Breast epithelium (tissue), 4 donors: ENCODE measurements around the gene GORAB. TPM values are rescaled to one million over a fixed set of nuclear protein-coding genes. Genes with fewer than 3 reads are reported as not detected.
A peak's percentile ranks its signal among the peaks of the same experiment; 100 is the strongest.

Source experiments
- DNase-seq, 2 donors: peaks; one replicate each; pipeline ENCODE4 v3.0.0-alpha.2; 2019; ENCODE audit warnings: low spot score in 2 of 2
- H3K27ac ChIP-seq, 2 donors: fragments of 200-600 bp; sonication (generic) in 1 of 2; one replicate each; pipeline ENCODE4 v1.5.1; 2016 to 2019; ENCODE audit warnings: mild to moderate bottlenecking in 1 of 2
- H3K27me3 ChIP-seq, 2 donors: fragments of 200-600 bp; sonication (generic) in 1 of 2; one replicate each; pipeline versions ENCODE4 v1.5.1 to v1.6.0; 2017 to 2019; ENCODE audit warnings: control low read depth in 1 of 2, mild to moderate bottlenecking in 1 of 2
- H3K36me3 ChIP-seq: fragments of 200-600 bp; one replicate; pipeline ENCODE4 v1.5.1; 2019
- H3K4me1 ChIP-seq, 2 donors: fragments of 200-600 bp; sonication (generic); one replicate each; pipeline ENCODE4 v1.5.1; 2016 to 2019; ENCODE audit warnings: control low read depth in 1 of 2
- H3K4me3 ChIP-seq, 3 donors: fragments of 200-600 bp; sonication (generic); 1 replicate in 2 of 3; 2 replicates in 1 of 3; pipeline ENCODE4 v1.5.1; 2016 to 2019; ENCODE audit warnings: mild to moderate bottlenecking in 3 of 3, moderate library complexity in 2 of 3
- H3K9me3 ChIP-seq, 2 donors: fragments of 200-600 bp; sonication (generic) in 1 of 2; one replicate each; pipeline ENCODE4 v1.5.1; 2016 to 2019; ENCODE audit warnings: control low read depth in 1 of 2
- CTCF ChIP-seq, 3 donors: fragments of 450-650 bp; IDR thresholded peaks; one replicate each; pipeline ENCODE4 v1.5.1; 2016 to 2017; ENCODE audit warnings: antibody characterized with exemption in 3 of 3, mild to moderate bottlenecking in 3 of 3, moderate library complexity in 3 of 3
- POLR2A ChIP-seq: fragments of 450-650 bp; IDR thresholded peaks from one replicate; pipeline ENCODE4 v1.6.1; 2016; ENCODE audit warnings: antibody characterized with exemption, mild to moderate bottlenecking, moderate library complexity
- POLR2AphosphoS5 ChIP-seq, 3 donors: sonication (generic); formaldehyde crosslinking; IDR thresholded peaks; one replicate each; pipeline ENCODE4 v1.6.1; 2017; ENCODE audit warnings: antibody characterized with exemption in 3 of 3
- intact Hi-C: fragments of 100-400 bp; cut with DNase I; formaldehyde crosslinking; loops from one replicate; pipeline ENCODE4 v1.15.1; 2023; ENCODE audit warnings: low total_unique reads
- total RNA-seq, 3 donors: library from RNA; depleted of rRNA; stranded (reverse); fragments of >200 nt; gene quantifications; one replicate each; pipeline ENCODE4 v1.1.0, GENCODE V29; 2016

Gene GORAB
- total RNA-seq, 3 donors from 2014 or later: 14.1 to 19.8 (median 16.1) TPM

- peak overlapping the region in 1 of 2 donors; percentile 45 for H3K27ac ChIP-seq
These were observed 37.0 kb upstream of the GORAB start for GRCh38 chr1:170495006-170495405.

GRCh38 chr1:170498876-170499275 lies 33.1 kb upstream of the GORAB start:
- intact Hi-C loops: no loop called here
- H3K36me3 ChIP-seq: no peaks in the 10 kb centered on the region
- H3K27ac ChIP-seq: no peak overlapping the region
- H3K9me3 ChIP-seq: no peaks in the 10 kb centered on the region
- H3K4me3 ChIP-seq: no peak overlapping the region
- no peak for DNase-seq
- TF ChIP-seq POLR2A (no peak), CTCF (IDR thresholded peaks at IDR 0.05) (no peak), POLR2AphosphoS5 (IDR thresholded peaks at IDR 0.05) (no peak)
- no peaks in the 10 kb centered on the region for H3K4me1 ChIP-seq
- no peaks in the 10 kb centered on the region for H3K27me3 ChIP-seq

More at GRCh38 chr1:170495006-170495405, 37.0 kb upstream of the GORAB start:
- Histone ChIP-seq H3K36me3 (peaks cover 4% of the 10 kb centered on the region), H3K27me3 (no peaks in the 10 kb centered on the region), H3K9me3 (no peaks in the 10 kb centered on the region), H3K4me3 (no peak overlapping the region), H3K4me1 (no peaks in the 10 kb centered on the region)
- intact Hi-C loops: no loop called here
- TF ChIP-seq CTCF (IDR thresholded peaks at IDR 0.05): no peak
- no peak for TF ChIP-seq POLR2AphosphoS5 (IDR thresholded peaks at IDR 0.05)
- no peak for TF ChIP-seq POLR2A
- no peak for DNase-seq

- no peaks in the 10 kb centered on the region for H3K27me3 ChIP-seq
- no peaks in the 10 kb centered on the region for H3K9me3 ChIP-seq
- no peak overlapping the region for H3K27ac ChIP-seq
- no peak for DNase-seq
- no peak overlapping the region for H3K4me3 ChIP-seq
- intact Hi-C loops: no loop called here
- no peaks in the 10 kb centered on the region for H3K36me3 ChIP-seq
- H3K4me1 ChIP-seq: no peaks in the 10 kb centered on the region
- no peak for TF ChIP-seq POLR2A
- no peak for TF ChIP-seq CTCF (IDR thresholded peaks at IDR 0.05)
- no peak for TF ChIP-seq POLR2AphosphoS5 (IDR thresholded peaks at IDR 0.05)
These were observed 28.3 kb upstream of the GORAB start for GRCh38 chr1:170503665-170504064.

- no peak for TF ChIP-seq POLR2A
- TF ChIP-seq CTCF (IDR thresholded peaks at IDR 0.05): no peak
- TF ChIP-seq POLR2AphosphoS5 (IDR thresholded peaks at IDR 0.05): no peak
- Histone ChIP-seq H3K4me3 (no peak overlapping the region), H3K27ac (no peak overlapping the region), H3K9me3 (no peaks in the 10 kb centered on the region), H3K36me3 (no peaks in the 10 kb centered on the region), H3K27me3 (no peaks in the 10 kb centered on the region), H3K4me1 (no peaks in the 10 kb centered on the region)
- no peak for DNase-seq
- intact Hi-C loops: no loop called here
These were observed 21.8 kb upstream of the GORAB start for GRCh38 chr1:170510163-170510562.

- no peak for DNase-seq
- intact Hi-C loops: no loop called here
- no peak overlapping the region for H3K4me3 ChIP-seq
- H3K4me1 ChIP-seq: no peaks in the 10 kb centered on the region
- no peak overlapping the region for H3K27ac ChIP-seq
- TF ChIP-seq CTCF (IDR thresholded peaks at IDR 0.05): no peak
- TF ChIP-seq POLR2AphosphoS5 (IDR thresholded peaks at IDR 0.05): no peak
- TF ChIP-seq POLR2A: no peak
- no peaks in the 10 kb centered on the region for H3K9me3 ChIP-seq
- no peaks in the 10 kb centered on the region for H3K27me3 ChIP-seq
- no peaks in the 10 kb centered on the region for H3K36me3 ChIP-seq
These were observed 20.9 kb upstream of the GORAB start for GRCh38 chr1:170511038-170511437.
